GM10266 (cell line): Measurements from ENCODE around the gene ABI2.
"Not testable (repeated sequence)": the region's sequence is repeated elsewhere in the genome, so short reads cannot be mapped to it uniquely, and the experiment has no call there.

Experiments
- DNase-seq: peaks from one replicate; pipeline ENCODE4 v3.0.0; 2012; ENCODE audit errors: extremely low spot score
- TF ChIP-seq, protein P1 (sequence below): IDR thresholded peaks from 2 replicates; pipeline ENCODE4 v1.5.1; 2012; ENCODE audit warnings: mild to moderate bottlenecking, low read depth; ENCODE audit not compliant: control insufficient read depth, insufficient read depth; ENCODE audit errors: missing control alignments

Gene ABI2

DNA sequence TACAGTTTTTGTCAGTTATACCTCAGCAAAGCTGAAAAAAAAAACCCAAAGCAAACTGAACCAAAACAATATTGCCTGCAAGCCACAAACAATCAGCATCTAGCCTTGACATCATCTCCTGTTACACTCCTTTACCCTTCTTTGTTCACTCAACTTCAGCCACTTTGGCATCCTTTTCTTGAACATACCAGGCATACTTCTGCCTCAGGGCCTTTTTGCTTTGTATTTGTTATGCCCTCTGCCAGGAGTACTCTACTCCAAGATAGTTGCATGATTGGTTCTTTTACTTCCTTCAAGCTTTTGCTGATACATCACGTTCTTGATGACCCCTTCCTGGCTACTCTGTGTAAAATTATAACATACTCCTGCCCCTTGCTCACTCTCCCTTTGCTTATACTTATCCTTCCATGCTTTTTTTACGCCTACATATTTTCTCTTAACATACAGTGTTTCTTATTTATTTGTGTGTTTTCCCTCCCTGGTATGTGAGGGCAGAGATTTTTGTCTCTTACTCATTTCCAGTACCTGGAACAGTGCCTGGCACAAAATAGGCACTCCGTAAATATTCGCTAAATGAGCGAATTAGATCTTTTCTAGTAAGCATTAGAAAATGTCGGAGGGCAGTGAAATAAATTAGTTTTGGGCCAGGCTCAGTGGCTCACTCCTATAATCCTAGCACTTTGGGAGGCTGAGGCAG lies 12.7 kb downstream of the ABI2 start:
- TF ChIP-seq, protein P1, sequence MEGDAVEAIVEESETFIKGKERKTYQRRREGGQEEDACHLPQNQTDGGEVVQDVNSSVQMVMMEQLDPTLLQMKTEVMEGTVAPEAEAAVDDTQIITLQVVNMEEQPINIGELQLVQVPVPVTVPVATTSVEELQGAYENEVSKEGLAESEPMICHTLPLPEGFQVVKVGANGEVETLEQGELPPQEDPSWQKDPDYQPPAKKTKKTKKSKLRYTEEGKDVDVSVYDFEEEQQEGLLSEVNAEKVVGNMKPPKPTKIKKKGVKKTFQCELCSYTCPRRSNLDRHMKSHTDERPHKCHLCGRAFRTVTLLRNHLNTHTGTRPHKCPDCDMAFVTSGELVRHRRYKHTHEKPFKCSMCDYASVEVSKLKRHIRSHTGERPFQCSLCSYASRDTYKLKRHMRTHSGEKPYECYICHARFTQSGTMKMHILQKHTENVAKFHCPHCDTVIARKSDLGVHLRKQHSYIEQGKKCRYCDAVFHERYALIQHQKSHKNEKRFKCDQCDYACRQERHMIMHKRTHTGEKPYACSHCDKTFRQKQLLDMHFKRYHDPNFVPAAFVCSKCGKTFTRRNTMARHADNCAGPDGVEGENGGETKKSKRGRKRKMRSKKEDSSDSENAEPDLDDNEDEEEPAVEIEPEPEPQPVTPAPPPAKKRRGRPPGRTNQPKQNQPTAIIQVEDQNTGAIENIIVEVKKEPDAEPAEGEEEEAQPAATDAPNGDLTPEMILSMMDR: no peak
- no peak for DNase-seq

GRCh38 chr2:203341741-203342310 lies 13.6 kb downstream of the ABI2 start:
- no peak for DNase-seq
- TF ChIP-seq, protein P1: no peak

DNA sequence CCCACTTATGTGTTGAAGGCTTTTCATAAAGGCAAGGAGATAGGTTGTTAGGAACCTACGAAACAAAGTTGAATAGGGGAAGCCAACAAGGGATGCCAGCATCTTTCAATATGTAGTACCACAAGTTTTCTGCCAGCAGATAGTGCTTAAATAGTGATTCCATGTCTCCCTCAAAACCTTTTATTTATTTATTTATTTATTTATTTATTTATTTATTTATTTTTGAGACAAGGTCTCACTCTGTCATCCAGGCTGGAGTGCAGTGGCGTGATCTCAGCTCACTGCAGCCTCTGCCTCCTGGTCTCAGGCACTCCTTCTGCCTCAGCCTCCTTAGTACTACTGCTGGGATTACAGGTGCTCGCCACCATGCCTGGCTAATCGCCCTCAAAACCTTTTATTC lies 14.2 kb downstream of the ABI2 start:
- DNase-seq: not testable (repeated sequence)

DNA sequence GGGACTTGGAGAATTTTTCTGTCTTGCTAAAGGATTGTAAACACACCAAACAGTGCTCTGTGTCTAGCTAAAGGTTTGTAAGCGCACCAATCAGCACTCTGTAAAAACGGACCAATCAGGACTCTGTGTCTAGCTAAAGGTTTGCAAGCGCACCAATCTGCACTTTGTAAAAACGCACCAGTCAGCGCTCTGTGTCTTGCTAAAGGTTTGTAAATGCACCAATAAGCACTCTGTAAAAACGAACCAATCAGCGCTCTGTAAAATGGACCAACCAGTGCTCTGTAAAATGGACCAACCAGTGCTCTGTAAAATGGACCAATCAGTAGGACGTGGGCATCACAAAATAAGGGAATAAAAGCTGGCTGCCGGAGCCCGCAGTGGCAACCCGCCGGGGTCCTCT lies 16.5 kb downstream of the ABI2 start:
- TF ChIP-seq, protein P1: no peak

DNA sequence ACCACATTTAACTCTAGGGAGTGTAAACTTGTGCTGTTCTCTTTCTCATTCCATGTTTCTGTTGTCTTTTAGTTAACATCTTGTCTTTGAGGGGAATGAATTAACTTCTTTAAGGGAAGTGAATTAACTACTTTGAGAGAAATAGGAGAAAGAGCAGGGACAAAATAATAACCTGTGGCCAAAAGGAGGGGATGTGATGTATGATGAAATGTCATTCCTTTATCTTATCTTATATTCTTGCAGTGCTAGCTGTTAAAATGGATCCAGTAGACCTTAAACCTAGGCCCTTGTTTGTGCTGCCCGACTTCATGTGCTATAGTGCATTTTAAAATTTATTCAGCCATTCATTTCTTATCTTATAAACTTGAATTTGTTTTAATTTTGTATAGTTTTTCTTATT lies 18.4 kb downstream of the ABI2 start:
- TF ChIP-seq, protein P1: no peak
- DNase-seq: no peak

More for the DNA sequence above, 16.5 kb downstream of the ABI2 start:
- no peak for DNase-seq

GRCh38 chr2:203347375-203347774 lies 19.2 kb downstream of the ABI2 start:
- TF ChIP-seq, protein P1: no peak
- DNase-seq: no peak

- no peak for DNase-seq
- TF ChIP-seq, protein P1: no peak
Measured at GRCh38 chr2:203352604-203353255, 24.5 kb downstream of the ABI2 start.

- TF ChIP-seq, protein P1: no peak
- no peak for DNase-seq
Measured at GRCh38 chr2:203354966-203355365, 26.8 kb downstream of the ABI2 start.
